K562 (cell line): ENCODE measurements around the gene SPEM2. TPM values are rescaled to one million over a fixed set of nuclear protein-coding genes. Genes with fewer than 3 reads are reported as not detected.
A peak's percentile ranks its signal among the peaks of the same experiment; 100 is the strongest.

ENCODE experiments used
- ATF3 ChIP-seq, 2 experiments: fragments of 450-650 bp in 1 of 2; sonication (generic) in 1 of 2; formaldehyde crosslinking in 1 of 2; IDR thresholded peaks in 1 of 2; conservative IDR thresholded peaks in 1 of 2; 2 replicates each; pipeline versions ENCODE4 v1.6.1 to v1.8.1; 2016 to 2023; ENCODE audit warnings: mild to moderate bottlenecking in 2 of 2, moderate library complexity in 2 of 2, inconsistent platforms in 1 of 2, missing genetic modification reagents in 1 of 2
- BRD4 ChIP-seq: fragments of 200-600 bp; sonication (generic); IDR thresholded peaks from 2 replicates; pipeline ENCODE4 v1.6.1; 2017; ENCODE audit warnings: inconsistent platforms
- CREB3 ChIP-seq: fragments of 450-650 bp; conservative IDR thresholded peaks from 2 replicates; pipeline ENCODE4 v1.6.1; 2016; ENCODE audit warnings: missing genetic modification characterization, low read depth, mild to moderate bottlenecking, missing compliant biosample characterization, moderate library complexity
- CTCF ChIP-seq, 3 experiments: IDR thresholded peaks in 2 of 3; conservative IDR thresholded peaks in 1 of 3; 2 replicates each; pipeline ENCODE4 v1.5.1; 2011 to 2012; ENCODE audit warnings: low read length in 3 of 3, mild to moderate bottlenecking in 3 of 3, control low read depth in 2 of 3, improper control_type of control experiment in 1 of 3, inconsistent platforms in 1 of 3, low read depth in 1 of 3, mixed read lengths in 1 of 3, moderate library complexity in 1 of 3; ENCODE audit not compliant: insufficient read depth in 2 of 3
- HINFP ChIP-seq: fragments of 450-650 bp; conservative IDR thresholded peaks from 2 replicates; pipeline ENCODE4 v1.6.1; 2016; ENCODE audit warnings: missing genetic modification characterization, low read depth, mild to moderate bottlenecking, control low read depth, missing compliant biosample characterization
- KAT2B ChIP-seq: IDR thresholded peaks from one replicate; pipeline ENCODE4 v1.6.1; 2012; ENCODE audit warnings: low read depth, mild to moderate bottlenecking, control low read depth, inconsistent platforms, low read length, moderate library complexity
- NFE2 ChIP-seq: IDR thresholded peaks from 2 replicates; pipeline ENCODE4 v1.6.1; 2014; ENCODE audit warnings: antibody characterized with exemption, low read depth
- NR0B1 ChIP-seq: fragments of 450-650 bp; IDR thresholded peaks from one replicate; pipeline ENCODE4 v1.6.1; 2018; ENCODE audit warnings: mild to moderate bottlenecking, moderate library complexity; ENCODE audit not compliant: partially characterized antibody
- POLR2AphosphoS5 ChIP-seq: IDR thresholded peaks from 2 replicates; pipeline ENCODE4 v1.6.1; 2011; ENCODE audit warnings: mild to moderate bottlenecking, low read depth, low read length, moderate library complexity; ENCODE audit not compliant: control insufficient read depth, insufficient read depth
- SAP30 ChIP-seq: fragments of 200-600 bp; sonication (generic); IDR thresholded peaks from 2 replicates; pipeline ENCODE4 v1.6.1; 2012; ENCODE audit warnings: borderline replicate concordance, low read depth, mild to moderate bottlenecking, moderate library complexity, low read length, control low read depth, inconsistent platforms; ENCODE audit not compliant: insufficient read depth, poor library complexity, severe bottlenecking
- SFPQ ChIP-seq: fragments of 200-400 bp; formaldehyde crosslinking; IDR thresholded peaks from 2 replicates; pipeline ENCODE4 v1.6.1; 2017; ENCODE audit warnings: mild to moderate bottlenecking, low read depth, low read length, moderate library complexity
- SMAD4 ChIP-seq: fragments of 250-450 bp; sonication (Bioruptor Pico); conservative IDR thresholded peaks from 2 replicates; pipeline ENCODE4 v1.8.0; 2021; ENCODE audit warnings: inconsistent platforms, mild to moderate bottlenecking, moderate library complexity
- TAF1 ChIP-seq: IDR thresholded peaks from 2 replicates; pipeline ENCODE4 v1.6.1; 2011; ENCODE audit warnings: mild to moderate bottlenecking, low read length, moderate library complexity; ENCODE audit not compliant: insufficient read depth, control insufficient read depth, severe bottlenecking; ENCODE audit errors: extremely low read depth
- ZKSCAN8 ChIP-seq: fragments of 200-800 bp; sonication (Bioruptor generic); IDR thresholded peaks from 2 replicates; pipeline ENCODE4 v1.6.1; 2016; ENCODE audit warnings: missing genetic modification characterization, missing compliant biosample characterization
- polyA plus RNA-seq, 8 experiments: library from polyadenylated mRNA; depleted of rRNA in 4 of 8; stranded (reverse) in 5 of 8; unstranded in 3 of 8; fragments of >200 nt; fragmentation: Nextera tagmentation in 2 of 8; fragmentation: Illumina TruSeq in 1 of 8; extraction: Ambion mirVana in 2 of 8; extraction: Trizol in 1 of 8; gene quantifications; 2 replicates each; pipeline versions ENCODE4 v1.2.1 to v1.2.3, GENCODE V29; 2011 to 2014; ENCODE audit warnings: inconsistent platforms in 1 of 8, missing spikeins in 1 of 8
- total RNA-seq, 7 experiments: library from RNA; depleted of rRNA in 6 of 7; stranded (reverse); fragments of >200 nt in 6 of 7; fragmentation: Illumina TruSeq in 2 of 7; extraction: Trizol in 2 of 7; gene quantifications; 2 replicates each; pipeline versions ENCODE4 v1.2.1 to v1.2.3, GENCODE V29; 2011 to 2021; ENCODE audit warnings: low replicate concordance in 1 of 7

The SPEM2 gene
- total and polyA plus RNA-seq, 9 of the 15 experiments (the other 6 are each of a cell fraction or from before 2014, with no cell fraction given): not detected

GRCh38 chr17:7394452-7395191 lies 30.8 kb upstream of the SPEM2 start, which contains the start of gene PLSCR3 (continued):
- TF ChIP-seq POLR2AphosphoS5 (0 out of 2 replicates have a peak, but pooled peaks have one; percentile 26), CREB3 (no peak), CTCF (IDR thresholded peaks at IDR 0.05 in 2 of 3, conservative IDR thresholded peaks at IDR 0.05 in 1 of 3; ENCODE audit: insufficient read depth in 2 of 3, low read depth in 1 of 3, low read length in 3 of 3) (peak; percentile 25 to 53 (median 44); a peak in 4 of 6 replicates), SAP30 (peak; percentile 56), ZKSCAN8 (no peak), SMAD4 (peak; percentile 33; the same call in 1 of the 2 replicates), TAF1 (peak; percentile 42), HINFP (no peak), SFPQ (no peak), KAT2B (no peak), ATF3 (IDR thresholded peaks at IDR 0.05) (no peak), ATF3 (CRISPR knock-in tag; conservative IDR thresholded peaks at IDR 0.05) (no peak), NR0B1 (no peak), NFE2 (peak; percentile 7; the same call in 1 of the 2 replicates), BRD4 (no peak)
